SK-N-MC (cell line): ENCODE data around the gene WDFY3.
A peak's percentile ranks its signal among the peaks of the same experiment; 100 is the strongest.

Source experiments
- DNase-seq: peaks from one replicate; pipeline ENCODE4 v3.0.0-alpha.2; 2011; ENCODE audit warnings: low read depth, low spot score
- H3K27ac ChIP-seq: fragments of 200-600 bp; sonication (generic); 2 replicates; pipeline ENCODE4 v1.5.1; 2016; ENCODE audit warnings: mixed run types
- H3K36me3 ChIP-seq: fragments of 200-600 bp; sonication (generic); 2 replicates; pipeline ENCODE4 v1.6.1; 2017; ENCODE audit warnings: antibody characterized with exemption, low read length, mixed read lengths; ENCODE audit not compliant: insufficient read depth
- H3K4me3 ChIP-seq: fragments of 200-600 bp; sonication (generic); 2 replicates; pipeline ENCODE4 v1.5.1; 2016
- H3K9ac ChIP-seq: fragments of 200-600 bp; sonication (generic); 2 replicates; pipeline ENCODE4 v1.8.0; 2017; ENCODE audit warnings: mixed run types, mixed read lengths; ENCODE audit not compliant: insufficient read length
- H3K9me3 ChIP-seq: fragments of 200-600 bp; sonication (generic); 2 replicates; pipeline ENCODE4 v1.6.1; 2017; ENCODE audit warnings: low read depth, mild to moderate bottlenecking, antibody characterized with exemption, low read length, moderate library complexity, mixed read lengths
- EZH2 ChIP-seq: fragments of 200-600 bp; sonication (generic); IDR thresholded peaks from one replicate; pipeline ENCODE4 v1.6.1; 2017; ENCODE audit warnings: antibody characterized with exemption
- FOXP2 ChIP-seq: optimal IDR thresholded peaks from 2 replicates; pipeline ENCODE3; 2011; ENCODE audit warnings: mild to moderate bottlenecking, moderate library complexity; ENCODE audit not compliant: insufficient read depth; ENCODE audit errors: extremely low read length, control extremely low read depth
- POLR2AphosphoS5 ChIP-seq: IDR thresholded peaks from 2 replicates; pipeline ENCODE4 v1.6.1; 2012; ENCODE audit warnings: mild to moderate bottlenecking, low read depth, low read length, borderline replicate concordance

WDFY3 gene

DNA sequence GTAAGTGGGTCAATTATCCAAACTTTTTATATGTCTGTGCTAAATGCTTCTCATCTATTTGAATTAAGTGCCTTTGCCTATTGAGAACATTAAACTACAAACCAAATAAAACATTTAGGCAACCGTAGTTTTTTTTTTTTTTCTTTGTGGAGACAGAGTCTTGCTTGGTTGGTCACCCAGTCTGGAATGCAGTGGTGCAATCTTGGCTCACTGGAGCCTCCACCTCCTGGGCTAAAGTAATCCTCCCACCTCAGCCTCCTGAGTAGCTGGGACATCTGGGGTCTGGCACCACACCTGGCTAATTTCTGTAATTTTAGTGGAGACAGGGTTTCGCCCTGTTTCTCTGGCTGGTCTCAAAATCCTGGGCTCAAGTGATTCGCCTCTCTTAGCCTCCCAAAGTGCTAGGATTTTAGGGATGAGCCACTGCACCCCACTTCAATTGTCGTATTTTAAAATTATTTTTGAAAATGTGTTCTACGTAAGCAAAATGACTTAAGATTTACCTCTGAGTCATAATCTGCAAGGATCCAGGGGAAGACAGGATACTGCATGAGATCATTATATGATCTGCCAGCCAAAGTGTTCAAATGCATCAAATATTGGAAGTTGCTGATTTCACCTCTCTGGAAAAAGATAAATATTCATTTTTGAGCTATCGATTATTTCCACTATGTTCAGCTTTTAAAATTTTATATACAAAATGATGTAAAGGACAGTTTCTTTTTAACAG lies 257.9 kb downstream of the WDFY3 start:
- peaks cover 90% of the 10 kb centered on the region for H3K36me3 ChIP-seq
- no peak overlapping the region for H3K4me3 ChIP-seq
- no peak overlapping the region for H3K27ac ChIP-seq
- TF ChIP-seq POLR2AphosphoS5 = no peak
- TF ChIP-seq EZH2 = no peak
- no peak for TF ChIP-seq FOXP2
- H3K9me3 ChIP-seq = peaks cover 3% of the 10 kb centered on the region
- DNase-seq = no peak
- H3K9ac ChIP-seq = no peak overlapping the region

DNA sequence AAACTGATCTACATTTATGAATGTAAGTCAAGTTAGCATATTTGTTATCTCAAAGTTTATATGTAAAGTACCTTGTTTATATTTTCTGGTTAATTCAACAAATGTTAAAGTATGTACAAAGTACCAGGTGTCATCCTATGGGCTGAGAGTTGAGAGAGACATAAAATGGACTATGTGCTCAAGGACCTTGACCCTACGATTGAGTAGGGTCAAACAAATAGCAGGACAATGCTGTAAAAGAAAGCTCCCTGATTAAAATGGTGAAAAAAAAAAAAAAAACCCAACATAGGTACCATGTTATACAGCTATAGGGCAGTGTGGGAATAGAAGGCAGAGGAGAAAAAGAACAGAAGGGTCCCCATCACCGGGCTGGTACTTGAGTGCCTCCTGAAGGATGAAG lies 260.2 kb downstream of the WDFY3 start:
- DNase-seq = no peak
- H3K9ac ChIP-seq = no peak overlapping the region
- H3K9me3 ChIP-seq = peaks cover 3% of the 10 kb centered on the region
- peaks cover 86% of the 10 kb centered on the region for H3K36me3 ChIP-seq
- no peak overlapping the region for H3K4me3 ChIP-seq
- H3K27ac ChIP-seq = no peak overlapping the region
- TF ChIP-seq FOXP2 = no peak

DNA sequence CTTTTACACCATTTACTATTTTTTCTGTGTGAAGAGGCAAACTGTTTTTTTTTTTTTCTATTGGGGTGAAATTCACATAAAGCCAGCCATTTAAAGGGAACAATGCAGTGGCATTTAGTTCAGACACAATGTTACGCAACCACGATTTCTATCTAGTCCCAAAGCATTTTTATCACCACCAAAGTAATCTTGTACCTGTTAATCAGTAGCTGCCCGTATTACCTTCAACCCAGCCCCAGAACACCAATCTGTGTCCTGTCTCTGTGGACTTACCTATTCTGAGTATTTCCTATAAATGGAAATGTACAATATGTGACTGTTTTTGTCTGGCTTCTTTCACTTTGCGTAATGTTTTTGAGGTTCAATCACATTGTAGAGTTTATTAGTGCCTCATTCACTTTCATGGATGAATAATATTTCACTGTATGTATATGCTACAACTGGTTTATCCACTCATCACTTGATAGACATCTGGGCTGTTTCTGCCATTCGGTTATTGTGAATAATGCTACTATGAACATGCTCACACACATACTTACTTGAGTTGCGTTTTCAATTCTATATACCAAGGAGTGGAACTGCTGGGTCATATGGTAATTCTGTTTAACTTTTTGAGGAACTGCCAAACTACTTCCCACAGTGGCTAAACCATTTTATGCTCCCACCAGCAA lies 267.4 kb downstream of the WDFY3 start:
- H3K27ac ChIP-seq = 0 out of 2 replicates have a peak overlapping the region, but pooled peaks have one; percentile 10

DNA sequence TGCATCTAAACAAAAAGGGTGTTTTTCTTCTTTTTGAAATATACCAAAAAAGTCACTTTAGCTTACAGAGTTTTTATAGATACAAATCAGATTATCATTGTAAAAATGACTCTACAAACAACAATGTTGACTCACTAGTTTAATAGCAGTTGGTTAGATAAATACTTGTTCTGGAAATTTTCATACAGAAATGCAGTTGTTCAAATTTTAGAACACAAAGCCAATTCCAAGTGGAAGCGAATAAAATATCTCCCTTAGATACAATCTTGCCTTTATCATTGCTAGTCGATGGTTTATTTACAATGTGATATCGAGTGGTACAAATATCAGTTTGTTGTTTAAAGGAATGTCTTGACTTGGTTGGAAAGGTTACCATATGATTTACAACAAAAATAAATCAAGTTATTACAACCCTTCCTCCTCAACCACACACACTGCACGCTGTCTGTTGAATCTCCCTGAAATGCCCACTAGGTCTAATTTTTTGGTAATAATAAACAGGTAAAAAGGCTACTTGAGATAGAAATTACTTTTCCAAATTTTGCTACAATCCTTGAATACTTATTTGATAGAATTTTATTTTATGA lies 268.8 kb downstream of the WDFY3 start:
- Histone ChIP-seq H3K9me3 (no peaks in the 10 kb centered on the region), H3K9ac (peak overlapping the region; percentile 61), H3K4me3 (no peak overlapping the region), H3K36me3 (peaks cover 63% of the 10 kb centered on the region), H3K27ac (peak overlapping the region; percentile 80)
- TF ChIP-seq EZH2 = no peak
- DNase-seq = no peak

More for the DNA sequence above, 267.4 kb downstream of the WDFY3 start:
- DNase-seq = no peak
- peaks cover 63% of the 10 kb centered on the region for H3K36me3 ChIP-seq
- no peak overlapping the region for H3K4me3 ChIP-seq
- TF ChIP-seq EZH2 (no peak), POLR2AphosphoS5 (no peak), FOXP2 (no peak)
- H3K9me3 ChIP-seq = no peaks in the 10 kb centered on the region
- no peak overlapping the region for H3K9ac ChIP-seq

DNA sequence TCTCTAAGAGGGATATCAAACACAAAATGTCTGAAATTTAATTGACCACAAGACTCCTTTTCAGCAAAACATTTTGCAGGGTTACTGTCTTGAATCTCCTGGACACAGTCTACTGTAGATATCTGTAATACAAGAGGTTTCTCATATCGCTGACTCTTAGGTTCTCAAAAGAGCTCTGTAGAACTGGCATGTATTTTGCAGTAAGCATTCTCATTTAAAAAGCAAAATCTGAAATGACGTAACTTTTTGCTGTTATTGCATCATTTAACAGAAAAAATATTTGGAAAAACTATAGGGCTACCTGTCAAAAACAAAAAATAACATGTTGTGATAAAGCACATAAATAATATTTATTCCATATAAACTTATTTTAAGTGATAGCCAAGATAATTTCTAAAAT lies 269.3 kb downstream of the WDFY3 start:
- H3K27ac ChIP-seq = peak overlapping the region; percentile 80
- H3K9ac ChIP-seq = peak overlapping the region; percentile 61
- TF ChIP-seq POLR2AphosphoS5 (no peak), EZH2 (no peak), FOXP2 (no peak)
- H3K4me3 ChIP-seq = peak overlapping the region; percentile 20
- DNase-seq = peak; percentile 70
- H3K9me3 ChIP-seq = no peaks in the 10 kb centered on the region
- H3K36me3 ChIP-seq = peaks cover 63% of the 10 kb centered on the region

DNA sequence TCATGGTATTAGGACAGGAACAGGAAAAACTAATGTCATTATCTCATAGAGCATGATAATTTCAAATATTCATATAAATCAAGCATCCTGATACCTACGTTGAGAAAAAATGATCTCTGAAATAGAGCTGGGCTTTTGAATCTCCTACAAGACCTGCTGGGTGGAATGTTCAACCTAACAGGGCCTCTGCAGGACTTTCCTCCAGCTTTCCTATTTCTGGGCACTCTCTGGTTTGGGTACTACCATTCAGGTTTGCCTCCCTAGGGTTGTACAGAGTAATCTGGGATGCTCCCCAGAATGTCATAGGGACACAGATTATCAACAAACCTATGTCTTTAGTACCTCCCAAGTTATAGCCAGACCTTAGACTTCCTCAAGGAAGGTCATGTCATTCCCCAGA lies 274.7 kb downstream of the WDFY3 start:
- Histone ChIP-seq H3K9me3 (no peaks in the 10 kb centered on the region), H3K4me3 (no peak overlapping the region), H3K9ac (no peak overlapping the region), H3K27ac (no peak overlapping the region), H3K36me3 (peaks cover 65% of the 10 kb centered on the region)
- no peak for DNase-seq
- no peak for TF ChIP-seq EZH2
- TF ChIP-seq POLR2AphosphoS5 = no peak
- no peak for TF ChIP-seq FOXP2

DNA sequence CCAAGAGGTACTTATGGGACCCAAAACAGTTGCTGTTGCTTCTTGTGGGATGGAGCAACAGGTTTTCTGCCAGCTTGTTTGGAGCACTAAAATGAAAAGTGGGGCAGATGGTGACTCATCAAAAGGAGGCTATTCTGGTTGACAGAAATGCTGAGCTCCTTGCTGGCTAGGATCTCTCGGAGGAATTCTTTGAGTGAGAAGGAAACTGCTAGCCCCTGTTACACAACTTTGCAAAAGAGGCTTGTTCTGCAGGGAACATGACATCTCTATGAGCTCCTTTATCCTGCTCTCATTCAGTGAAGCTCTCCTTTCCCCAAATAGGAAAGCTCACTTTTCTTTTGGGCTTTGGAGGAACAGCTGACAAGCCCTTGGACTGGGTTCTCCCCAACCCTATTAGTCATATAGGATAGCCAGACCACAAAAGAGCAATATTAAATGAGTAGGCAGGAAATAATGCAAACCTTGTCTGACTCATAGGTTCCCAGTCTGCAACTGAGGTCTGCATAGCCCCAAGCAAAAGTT lies 275.3 kb downstream of the WDFY3 start:
- no peaks in the 10 kb centered on the region for H3K9me3 ChIP-seq
- no peak overlapping the region for H3K27ac ChIP-seq
- TF ChIP-seq POLR2AphosphoS5 (no peak), EZH2 (no peak), FOXP2 (no peak)
- H3K9ac ChIP-seq = no peak overlapping the region
- no peak for DNase-seq
- H3K4me3 ChIP-seq = no peak overlapping the region
- peaks cover 70% of the 10 kb centered on the region for H3K36me3 ChIP-seq

DNA sequence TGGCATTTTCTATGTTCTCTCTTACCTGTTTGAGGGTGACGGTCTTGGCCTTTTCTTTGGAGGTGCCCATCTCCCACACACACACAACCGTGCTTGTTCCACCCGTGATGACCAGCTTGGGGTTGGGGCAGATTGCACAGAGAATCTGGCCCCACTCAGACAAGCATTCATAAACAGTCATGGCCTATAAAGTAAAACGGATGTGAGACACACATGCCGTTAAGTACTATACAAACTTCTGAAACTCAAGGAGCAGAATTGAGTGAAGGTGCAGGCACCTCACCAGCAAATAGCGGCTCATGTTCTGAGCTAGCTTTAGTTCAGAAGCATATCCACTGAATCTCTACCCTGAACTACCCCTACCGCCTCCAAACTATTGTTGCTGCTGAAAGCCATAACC lies 276.0 kb downstream of the WDFY3 start:
- Histone ChIP-seq H3K4me3 (no peak overlapping the region), H3K9me3 (no peaks in the 10 kb centered on the region), H3K9ac (no peak overlapping the region), H3K36me3 (peaks cover 62% of the 10 kb centered on the region), H3K27ac (no peak overlapping the region)
- TF ChIP-seq POLR2AphosphoS5 (no peak), FOXP2 (no peak), EZH2 (no peak)
- DNase-seq = no peak
